Measurements from ENCODE around the gene ANXA3.

DNA sequence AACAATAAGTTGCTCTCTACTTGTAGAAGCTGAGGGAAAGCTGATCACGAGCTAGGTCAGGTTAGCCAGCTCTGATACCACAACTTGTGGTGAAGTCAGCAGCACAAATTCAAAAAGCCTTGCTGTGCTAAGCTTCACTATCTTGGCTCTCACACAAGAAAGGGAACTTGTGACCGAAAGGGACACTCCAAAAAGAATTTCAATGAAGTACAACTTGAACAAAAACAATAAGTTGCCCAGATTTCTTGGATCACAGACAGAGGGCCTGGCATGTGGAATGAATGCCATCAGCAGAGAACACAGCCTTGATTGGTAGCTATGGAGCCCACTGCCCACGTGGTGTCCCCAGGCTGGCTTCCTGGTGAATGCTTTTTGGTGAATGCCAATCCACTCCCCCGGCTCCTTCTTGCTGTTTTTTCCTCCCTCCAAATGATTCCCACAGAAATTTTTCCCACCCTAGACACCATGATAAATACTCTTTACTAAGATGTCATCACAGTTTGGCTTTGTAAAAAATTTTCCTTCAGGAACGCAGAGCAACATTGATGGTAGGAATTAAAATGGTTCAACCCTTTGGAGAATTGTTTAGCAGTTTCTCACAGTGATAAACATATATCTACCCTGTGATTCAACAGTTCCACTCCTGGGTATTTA lies 82.6 kb downstream of the ANXA3 start:
- TF ChIP-seq EZH2 (IDR thresholded peaks at IDR 0.05; ENCODE audit: borderline replicate concordance, insufficient read depth, low read length, poor library complexity, severe bottlenecking): no peak
- TF ChIP-seq, protein P1, sequence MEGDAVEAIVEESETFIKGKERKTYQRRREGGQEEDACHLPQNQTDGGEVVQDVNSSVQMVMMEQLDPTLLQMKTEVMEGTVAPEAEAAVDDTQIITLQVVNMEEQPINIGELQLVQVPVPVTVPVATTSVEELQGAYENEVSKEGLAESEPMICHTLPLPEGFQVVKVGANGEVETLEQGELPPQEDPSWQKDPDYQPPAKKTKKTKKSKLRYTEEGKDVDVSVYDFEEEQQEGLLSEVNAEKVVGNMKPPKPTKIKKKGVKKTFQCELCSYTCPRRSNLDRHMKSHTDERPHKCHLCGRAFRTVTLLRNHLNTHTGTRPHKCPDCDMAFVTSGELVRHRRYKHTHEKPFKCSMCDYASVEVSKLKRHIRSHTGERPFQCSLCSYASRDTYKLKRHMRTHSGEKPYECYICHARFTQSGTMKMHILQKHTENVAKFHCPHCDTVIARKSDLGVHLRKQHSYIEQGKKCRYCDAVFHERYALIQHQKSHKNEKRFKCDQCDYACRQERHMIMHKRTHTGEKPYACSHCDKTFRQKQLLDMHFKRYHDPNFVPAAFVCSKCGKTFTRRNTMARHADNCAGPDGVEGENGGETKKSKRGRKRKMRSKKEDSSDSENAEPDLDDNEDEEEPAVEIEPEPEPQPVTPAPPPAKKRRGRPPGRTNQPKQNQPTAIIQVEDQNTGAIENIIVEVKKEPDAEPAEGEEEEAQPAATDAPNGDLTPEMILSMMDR (IDR thresholded peaks at IDR 0.05; ENCODE audit: poor library complexity, severe bottlenecking): no peak
- no peak for TF ChIP-seq RAD21 (conservative IDR thresholded peaks at IDR 0.05)
- no peak for TF ChIP-seq TAF1 (IDR thresholded peaks at IDR 0.05; ENCODE audit: low read depth)
- no peak for TF ChIP-seq MXI1 (conservative IDR thresholded peaks at IDR 0.05; ENCODE audit: poor library complexity, severe bottlenecking)
- no peak for TF ChIP-seq SMC3 (conservative IDR thresholded peaks at IDR 0.05; ENCODE audit: poor library complexity)
- no peak for TF ChIP-seq EP300 (conservative IDR thresholded peaks at IDR 0.05; ENCODE audit: poor library complexity, severe bottlenecking)
- TF ChIP-seq POLR2AphosphoS5 (IDR thresholded peaks at IDR 0.05): no peak
- TF ChIP-seq, protein P2, sequence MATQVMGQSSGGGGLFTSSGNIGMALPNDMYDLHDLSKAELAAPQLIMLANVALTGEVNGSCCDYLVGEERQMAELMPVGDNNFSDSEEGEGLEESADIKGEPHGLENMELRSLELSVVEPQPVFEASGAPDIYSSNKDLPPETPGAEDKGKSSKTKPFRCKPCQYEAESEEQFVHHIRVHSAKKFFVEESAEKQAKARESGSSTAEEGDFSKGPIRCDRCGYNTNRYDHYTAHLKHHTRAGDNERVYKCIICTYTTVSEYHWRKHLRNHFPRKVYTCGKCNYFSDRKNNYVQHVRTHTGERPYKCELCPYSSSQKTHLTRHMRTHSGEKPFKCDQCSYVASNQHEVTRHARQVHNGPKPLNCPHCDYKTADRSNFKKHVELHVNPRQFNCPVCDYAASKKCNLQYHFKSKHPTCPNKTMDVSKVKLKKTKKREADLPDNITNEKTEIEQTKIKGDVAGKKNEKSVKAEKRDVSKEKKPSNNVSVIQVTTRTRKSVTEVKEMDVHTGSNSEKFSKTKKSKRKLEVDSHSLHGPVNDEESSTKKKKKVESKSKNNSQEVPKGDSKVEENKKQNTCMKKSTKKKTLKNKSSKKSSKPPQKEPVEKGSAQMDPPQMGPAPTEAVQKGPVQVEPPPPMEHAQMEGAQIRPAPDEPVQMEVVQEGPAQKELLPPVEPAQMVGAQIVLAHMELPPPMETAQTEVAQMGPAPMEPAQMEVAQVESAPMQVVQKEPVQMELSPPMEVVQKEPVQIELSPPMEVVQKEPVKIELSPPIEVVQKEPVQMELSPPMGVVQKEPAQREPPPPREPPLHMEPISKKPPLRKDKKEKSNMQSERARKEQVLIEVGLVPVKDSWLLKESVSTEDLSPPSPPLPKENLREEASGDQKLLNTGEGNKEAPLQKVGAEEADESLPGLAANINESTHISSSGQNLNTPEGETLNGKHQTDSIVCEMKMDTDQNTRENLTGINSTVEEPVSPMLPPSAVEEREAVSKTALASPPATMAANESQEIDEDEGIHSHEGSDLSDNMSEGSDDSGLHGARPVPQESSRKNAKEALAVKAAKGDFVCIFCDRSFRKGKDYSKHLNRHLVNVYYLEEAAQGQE (IDR thresholded peaks at IDR 0.05; ENCODE audit: borderline replicate concordance): no peak

Measured in neural cell (in vitro differentiated cells).